ENCODE results near the gene CES4A.
A peak's percentile ranks its signal among the peaks of the same experiment; 100 is the strongest.

DNA sequence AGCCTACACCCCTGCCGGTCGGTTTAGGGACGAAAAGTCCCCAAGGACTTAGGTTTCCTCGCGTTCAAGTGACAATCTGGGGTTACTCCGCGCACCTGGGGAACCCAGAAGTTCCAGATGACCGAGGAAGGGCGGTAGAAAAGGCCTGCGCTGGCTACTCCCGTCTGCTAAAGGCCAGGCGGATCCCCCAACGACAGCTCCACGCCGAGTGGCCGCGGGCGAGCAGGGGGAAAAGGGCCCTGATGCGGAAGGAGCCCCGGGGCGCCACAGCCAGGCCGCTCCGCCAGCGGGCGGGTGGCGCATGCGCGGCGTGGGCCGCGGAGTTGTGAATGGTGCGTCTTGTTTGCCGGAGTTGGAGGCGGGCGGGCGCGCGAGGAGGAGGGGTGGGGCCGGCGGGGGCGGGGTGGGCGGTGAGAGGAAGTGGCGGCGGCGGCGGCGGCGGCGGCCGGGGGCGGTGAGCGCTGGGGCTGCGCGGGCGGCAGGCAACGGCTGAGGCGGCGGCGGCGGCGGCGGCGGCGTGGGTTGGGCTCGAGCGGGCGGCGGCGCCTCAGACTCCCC is 40.4 kb downstream of the CES4A start, which contains the start of gene CBFB:
- TF ChIP-seq KDM1A (CRISPR knock-in tag; IDR thresholded peaks at IDR 0.05): no peak; the same call in 1 of the 2 replicates
- no peak for TF ChIP-seq ATF1 (CRISPR knock-in tag; IDR thresholded peaks at IDR 0.05)
- TF ChIP-seq, protein P1, sequence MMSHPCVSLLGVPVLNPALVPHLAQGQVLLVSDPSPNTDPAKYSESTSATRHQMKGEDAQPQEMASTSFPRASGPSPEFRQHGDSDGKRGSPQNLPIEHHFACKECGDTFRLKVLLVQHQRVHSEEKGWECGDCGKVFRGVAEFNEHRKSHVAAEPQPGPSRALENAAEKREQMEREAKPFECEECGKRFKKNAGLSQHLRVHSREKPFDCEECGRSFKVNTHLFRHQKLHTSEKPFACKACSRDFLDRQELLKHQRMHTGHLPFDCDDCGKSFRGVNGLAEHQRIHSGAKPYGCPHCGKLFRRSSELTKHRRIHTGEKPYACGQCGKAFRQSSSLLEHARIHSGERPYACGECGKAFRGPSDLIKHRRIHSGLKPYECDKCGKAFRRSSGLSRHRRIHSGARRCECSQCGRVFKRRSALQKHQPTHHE (CRISPR knock-in tag; IDR thresholded peaks at IDR 0.05; ENCODE audit: borderline replicate concordance): no peak
- peak; percentile 63; the same call in 1 of the 2 replicates for TF ChIP-seq RNF2 (conservative IDR thresholded peaks at IDR 0.05; ENCODE audit: low read depth)
- no peak for TF ChIP-seq SMC3 (IDR thresholded peaks at IDR 0.05; ENCODE audit: low read length)
- no peak for TF ChIP-seq ARNT (IDR thresholded peaks at IDR 0.05)
- TF ChIP-seq ZNF441 (CRISPR knock-in tag; IDR thresholded peaks at IDR 0.05; ENCODE audit: borderline replicate concordance): peak; percentile 60; the same call in 1 of the 2 replicates
- no peak for TF ChIP-seq MZF1 (CRISPR knock-in tag; IDR thresholded peaks at IDR 0.05; ENCODE audit: borderline replicate concordance)
- TF ChIP-seq CHD2 (IDR thresholded peaks at IDR 0.05; ENCODE audit: low read depth, low read length): peak; percentile 65
- TF ChIP-seq, protein P2, sequence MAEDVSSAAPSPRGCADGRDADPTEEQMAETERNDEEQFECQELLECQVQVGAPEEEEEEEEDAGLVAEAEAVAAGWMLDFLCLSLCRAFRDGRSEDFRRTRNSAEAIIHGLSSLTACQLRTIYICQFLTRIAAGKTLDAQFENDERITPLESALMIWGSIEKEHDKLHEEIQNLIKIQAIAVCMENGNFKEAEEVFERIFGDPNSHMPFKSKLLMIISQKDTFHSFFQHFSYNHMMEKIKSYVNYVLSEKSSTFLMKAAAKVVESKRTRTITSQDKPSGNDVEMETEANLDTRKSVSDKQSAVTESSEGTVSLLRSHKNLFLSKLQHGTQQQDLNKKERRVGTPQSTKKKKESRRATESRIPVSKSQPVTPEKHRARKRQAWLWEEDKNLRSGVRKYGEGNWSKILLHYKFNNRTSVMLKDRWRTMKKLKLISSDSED (CRISPR knock-in tag; IDR thresholded peaks at IDR 0.05): no peak
- no peak for TF ChIP-seq ZNF10 (CRISPR knock-in tag; IDR thresholded peaks at IDR 0.05; ENCODE audit: borderline replicate concordance, low read depth)
- peak; percentile 51; the same call in 1 of the 2 replicates for TF ChIP-seq JUN (CRISPR knock-in tag; IDR thresholded peaks at IDR 0.05)
- TF ChIP-seq, protein P3, sequence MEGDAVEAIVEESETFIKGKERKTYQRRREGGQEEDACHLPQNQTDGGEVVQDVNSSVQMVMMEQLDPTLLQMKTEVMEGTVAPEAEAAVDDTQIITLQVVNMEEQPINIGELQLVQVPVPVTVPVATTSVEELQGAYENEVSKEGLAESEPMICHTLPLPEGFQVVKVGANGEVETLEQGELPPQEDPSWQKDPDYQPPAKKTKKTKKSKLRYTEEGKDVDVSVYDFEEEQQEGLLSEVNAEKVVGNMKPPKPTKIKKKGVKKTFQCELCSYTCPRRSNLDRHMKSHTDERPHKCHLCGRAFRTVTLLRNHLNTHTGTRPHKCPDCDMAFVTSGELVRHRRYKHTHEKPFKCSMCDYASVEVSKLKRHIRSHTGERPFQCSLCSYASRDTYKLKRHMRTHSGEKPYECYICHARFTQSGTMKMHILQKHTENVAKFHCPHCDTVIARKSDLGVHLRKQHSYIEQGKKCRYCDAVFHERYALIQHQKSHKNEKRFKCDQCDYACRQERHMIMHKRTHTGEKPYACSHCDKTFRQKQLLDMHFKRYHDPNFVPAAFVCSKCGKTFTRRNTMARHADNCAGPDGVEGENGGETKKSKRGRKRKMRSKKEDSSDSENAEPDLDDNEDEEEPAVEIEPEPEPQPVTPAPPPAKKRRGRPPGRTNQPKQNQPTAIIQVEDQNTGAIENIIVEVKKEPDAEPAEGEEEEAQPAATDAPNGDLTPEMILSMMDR (CRISPR knock-in tag; IDR thresholded peaks at IDR 0.05): peak; percentile 47; the same call in 1 of the 2 replicates
